GM12872 (cell line): Measurements from ENCODE around the gene NUDCD3.

Experiments used
- CTCF ChIP-seq: IDR thresholded peaks from 3 replicates; pipeline ENCODE4 v1.5.1; 2011; ENCODE audit warnings: low read depth, mild to moderate bottlenecking, low read length, moderate library complexity; ENCODE audit not compliant: insufficient read depth

The NUDCD3 gene

DNA sequence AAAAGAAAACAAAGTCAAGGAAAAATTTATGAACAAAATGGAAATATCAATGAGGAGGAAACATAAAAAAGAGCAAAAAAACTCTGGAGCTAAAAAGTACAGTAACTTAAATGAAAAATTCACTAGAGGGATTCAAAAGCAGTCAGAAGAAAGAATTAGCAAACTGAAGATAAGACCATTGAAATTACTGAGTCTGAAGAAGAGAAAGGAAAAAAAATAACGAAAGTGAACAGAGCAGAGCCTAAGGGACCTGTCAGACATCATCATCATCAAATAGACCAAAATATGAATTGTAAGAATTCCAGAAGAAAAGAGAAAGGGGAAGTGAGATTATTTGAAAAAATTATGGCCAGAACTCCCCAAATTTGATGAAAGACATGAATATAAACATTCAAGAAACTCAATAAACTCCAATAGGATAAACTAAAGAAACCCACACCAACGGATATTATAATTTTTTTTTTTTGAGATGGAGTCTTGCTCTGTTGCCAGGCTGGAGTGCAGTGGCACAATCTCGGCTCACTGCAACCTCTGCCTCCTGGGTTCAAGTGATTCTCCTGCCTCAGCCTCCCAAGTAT, 34.4 kb upstream of the NUDCD3 start:
- TF ChIP-seq CTCF, result no peak

DNA sequence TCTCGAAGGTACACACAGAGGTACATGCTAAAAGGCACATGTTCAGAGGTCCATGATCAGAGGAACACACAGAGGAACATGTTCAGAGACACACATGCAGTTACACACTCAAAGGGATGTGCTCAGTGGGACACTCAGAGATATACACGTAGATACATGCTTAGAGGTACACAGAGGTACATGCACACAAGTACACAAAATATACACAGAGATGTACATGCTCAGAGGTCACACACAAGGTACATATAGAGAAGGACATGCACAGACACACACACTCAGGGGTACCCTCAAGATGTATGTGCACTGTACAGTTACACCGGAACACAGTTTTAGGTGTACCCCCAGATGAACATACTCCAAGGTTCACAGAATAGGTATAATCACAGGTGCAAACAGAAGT, 31.9 kb upstream of the NUDCD3 start:
- no peak for TF ChIP-seq CTCF

- no peak for TF ChIP-seq CTCF
Observed at GRCh38 chr7:44521347-44522095, 31.1 kb upstream of the NUDCD3 start.

- no peak for TF ChIP-seq CTCF
Observed at GRCh38 chr7:44520574-44520973, 30.1 kb upstream of the NUDCD3 start.

DNA sequence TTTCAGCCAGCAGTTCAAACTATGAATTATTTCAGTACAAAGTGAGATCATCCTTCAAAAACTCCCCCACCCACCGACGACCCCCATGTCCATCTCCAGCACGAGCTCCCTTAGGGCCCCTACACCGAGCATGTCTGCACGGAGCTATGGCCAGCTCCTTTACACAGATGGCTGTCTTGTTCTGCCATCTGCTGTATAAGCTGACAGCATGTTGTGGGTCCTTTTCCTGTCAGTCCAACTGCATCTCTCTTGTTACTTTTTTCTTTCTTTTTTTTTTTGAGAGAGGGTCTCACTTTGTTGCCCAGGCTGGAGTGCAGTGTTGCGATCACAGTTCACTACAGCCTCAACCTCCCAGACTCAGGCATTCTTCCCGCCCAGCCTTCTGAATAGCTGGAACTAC, 29.1 kb upstream of the NUDCD3 start:
- TF ChIP-seq CTCF, result no peak

DNA sequence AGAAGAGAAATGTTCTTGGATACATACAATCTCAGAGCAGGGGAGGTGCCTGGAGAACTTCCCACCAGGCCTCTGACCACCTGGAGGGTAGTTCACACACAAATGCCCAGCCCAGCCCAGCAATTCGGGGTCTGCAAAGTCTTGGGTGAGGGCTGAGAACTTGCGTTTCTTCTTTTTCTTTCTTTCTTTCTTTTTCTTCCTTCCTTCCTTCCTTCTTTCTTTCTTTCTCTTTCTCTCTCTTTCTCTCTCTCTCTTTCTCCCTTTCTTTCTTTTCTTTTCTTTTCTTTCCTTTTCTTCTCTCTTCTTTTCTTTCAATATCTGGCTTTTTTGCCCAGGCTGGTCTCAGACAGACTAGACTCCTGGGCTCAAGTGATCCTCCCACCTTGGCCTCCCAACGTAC, 28.3 kb upstream of the NUDCD3 start:
- no peak for TF ChIP-seq CTCF

DNA sequence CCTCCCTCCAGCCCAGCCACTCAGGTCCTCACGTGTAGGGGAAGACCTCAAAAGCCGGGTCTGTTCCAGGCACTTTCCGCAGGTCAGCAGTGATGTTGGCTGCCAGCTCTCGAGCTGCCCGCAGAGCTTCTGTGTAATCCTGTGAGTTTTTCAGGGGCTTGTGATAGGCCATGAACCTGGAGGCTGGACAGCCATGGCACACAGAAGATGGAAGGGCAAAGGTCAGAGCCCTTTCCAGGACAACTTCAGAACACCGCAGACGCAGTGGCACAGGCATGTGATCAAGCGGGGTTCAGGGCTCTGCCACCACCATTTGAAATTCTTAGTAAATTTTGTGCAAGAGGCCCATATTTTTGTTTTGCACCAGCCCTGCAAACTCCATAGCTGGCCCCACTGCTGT, 26.7 kb upstream of the NUDCD3 start:
- TF ChIP-seq CTCF, result no peak
